Skeletal muscle tissue (tissue), 4 donors: ENCODE measurements around the gene RIPK3. TPM values are rescaled to one million over a fixed set of nuclear protein-coding genes. Genes with fewer than 3 reads are reported as not detected.
A peak's percentile ranks its signal among the peaks of the same experiment; 100 is the strongest.
"Not testable (repeated sequence)": the region's sequence is repeated elsewhere in the genome, so short reads cannot be mapped to it uniquely, and the experiment has no call there.

Experiments
- H3K27ac ChIP-seq: one replicate; pipeline ENCODE4 v1.7.0; 2013; ENCODE audit warnings: mild to moderate bottlenecking, low read depth, low read length, inconsistent platforms
- H3K27me3 ChIP-seq, 3 donors: one replicate each; pipeline ENCODE4 v1.7.0; 2013; ENCODE audit warnings: low read length in 3 of 3; ENCODE audit not compliant: control insufficient read depth in 3 of 3, insufficient read depth in 3 of 3
- H3K36me3 ChIP-seq, 3 donors: one replicate each; pipeline ENCODE4 v1.7.0; 2013; ENCODE audit warnings: low read length in 3 of 3; ENCODE audit not compliant: control insufficient read depth in 3 of 3, insufficient read depth in 3 of 3
- H3K4me1 ChIP-seq, 3 donors: one replicate each; pipeline ENCODE4 v1.7.0; 2013; ENCODE audit warnings: low read length in 3 of 3, mild to moderate bottlenecking in 3 of 3; ENCODE audit not compliant: control insufficient read depth in 3 of 3, insufficient read depth in 3 of 3
- H3K4me3 ChIP-seq, 3 donors: one replicate each; pipeline ENCODE4 v1.7.0; 2013; ENCODE audit warnings: low read length in 3 of 3
- H3K9ac ChIP-seq, 3 donors: one replicate each; pipeline ENCODE4 v1.7.0; 2013; ENCODE audit warnings: low read length in 3 of 3, mild to moderate bottlenecking in 3 of 3, moderate library complexity in 2 of 3, low read depth in 1 of 3
- H3K9me3 ChIP-seq, 3 donors: one replicate each; pipeline ENCODE4 v1.7.0; 2013; ENCODE audit warnings: low read length in 3 of 3; ENCODE audit not compliant: control insufficient read depth in 3 of 3
- total RNA-seq: library from RNA; depleted of rRNA; stranded (reverse); fragments of >200 nt; gene quantifications from one replicate; pipeline ENCODE4 v1.2.3, GENCODE V29; 2014
- donor health status: Osteomylitis.

Gene RIPK3
- 1.6 TPM for total RNA-seq

DNA sequence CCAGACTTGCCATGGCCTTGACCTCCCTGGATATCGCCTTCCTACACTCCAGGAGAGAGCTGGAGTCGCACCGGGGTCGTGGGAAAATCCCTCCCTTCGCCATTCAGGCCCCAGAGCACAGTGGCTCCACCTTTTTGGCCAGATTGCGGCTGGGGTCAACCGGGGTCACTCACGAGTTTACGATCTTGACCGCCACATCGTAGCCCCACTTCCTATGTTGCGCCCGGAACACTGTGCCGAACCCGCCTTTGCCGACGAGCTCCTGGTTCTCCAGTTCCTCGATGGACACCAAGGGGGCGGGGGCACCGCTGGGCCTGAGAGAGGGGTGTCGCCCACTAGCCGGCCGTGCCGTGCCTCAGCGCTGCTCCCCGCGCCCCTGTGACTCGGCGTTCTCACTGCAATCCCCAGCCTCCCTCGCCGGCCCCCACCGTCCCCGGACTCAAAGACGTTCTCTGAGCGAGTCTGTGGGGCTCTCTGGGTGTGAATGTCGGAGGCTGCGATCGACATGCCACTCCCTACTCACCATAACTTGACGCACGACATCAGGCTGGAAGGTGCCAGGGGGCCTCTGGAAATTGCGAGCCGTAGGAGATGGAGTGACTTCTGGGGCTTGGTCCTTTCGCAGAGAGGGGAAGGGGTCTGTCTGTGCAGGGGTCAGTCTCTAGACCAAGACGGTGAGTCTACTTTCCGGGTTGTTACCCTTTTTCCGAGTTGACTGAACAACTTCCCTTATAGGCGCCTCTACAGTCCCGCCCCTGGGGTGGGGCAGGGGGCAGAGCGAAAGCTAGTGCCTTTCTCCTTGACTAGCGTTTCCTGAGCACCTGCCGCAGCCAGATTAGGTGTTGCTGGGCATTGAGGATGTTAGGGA, at the start of gene RIPK3:
Gene RIPK3 (minus strand): TSS at position 708 of the 868 bp plus-strand sequence. CDS start 165 bp downstream, at position 543.
- H3K27me3 ChIP-seq, result peaks cover 33 to 50% (median 44%) of the 10 kb centered on the region in 3 donors
- H3K9me3 ChIP-seq, result no peaks in the 10 kb centered on the region
- peak within 1 kb of the TSS; percentile 54 to 78 (median 68) for H3K4me3 ChIP-seq
- peak within 1 kb of the TSS; percentile 17 to 45 (median 33) for H3K9ac ChIP-seq
- peaks cover 0 to 7% (median 2%) of the 10 kb centered on the region in 3 donors for H3K36me3 ChIP-seq
- H3K27ac ChIP-seq, result peak within 1 kb of the TSS; percentile 48
- peaks cover 11 to 24% (median 14%) of the 10 kb centered on the region in 3 donors for H3K4me1 ChIP-seq

DNA sequence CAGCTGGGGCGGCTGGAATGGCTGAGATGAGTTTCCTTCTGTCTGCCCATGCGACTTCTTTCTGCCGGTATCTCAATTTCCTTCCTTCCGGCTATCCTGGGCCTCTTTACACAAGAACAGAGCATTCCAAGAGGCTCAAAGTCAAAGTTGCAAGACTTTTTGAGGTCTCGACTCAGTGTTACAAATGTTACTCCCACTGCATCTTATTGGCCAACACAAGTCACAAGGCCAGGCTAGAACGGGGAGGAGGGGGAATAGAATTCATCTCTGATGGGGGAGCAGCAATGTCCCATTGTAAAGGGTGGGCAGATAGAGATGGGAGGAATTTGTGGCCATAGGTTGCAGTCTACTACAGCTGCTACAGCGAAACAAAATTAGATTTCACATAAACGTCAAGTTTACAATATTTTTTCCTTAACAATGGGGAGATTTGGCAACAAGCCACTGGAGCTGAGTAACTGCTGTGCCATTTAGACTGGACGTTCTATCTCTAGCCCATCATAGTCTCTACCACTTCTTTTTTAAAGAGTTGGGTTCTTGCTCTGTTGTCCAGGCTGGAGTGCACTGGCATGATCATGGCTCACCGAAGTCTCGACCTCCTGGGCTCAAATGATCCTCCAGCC, 49.5 kb upstream of the RIPK3 start:
- Histone ChIP-seq H3K9me3 (no peaks in the 10 kb centered on the region), H3K4me1 (no peaks in the 10 kb centered on the region), H3K9ac (no peak overlapping the region), H3K4me3 (no peak overlapping the region), H3K27ac (no peak overlapping the region), H3K36me3 (no peaks in the 10 kb centered on the region), H3K27me3 (peaks cover 6 to 20% (median 11%) of the 10 kb centered on the region in 3 donors)

GRCh38 chr14:24388474-24389179, 48.8 kb upstream of the RIPK3 start:
- Histone ChIP-seq H3K9ac (no peak overlapping the region), H3K27me3 (peaks cover 10 to 17% (median 11%) of the 10 kb centered on the region in 3 donors), H3K27ac (no peak overlapping the region), H3K4me3 (no peak overlapping the region), H3K9me3 (no peaks in the 10 kb centered on the region), H3K36me3 (no peaks in the 10 kb centered on the region), H3K4me1 (no peaks in the 10 kb centered on the region)

GRCh38 chr14:24387579-24387978, 47.8 kb upstream of the RIPK3 start:
- not testable (repeated sequence) for H3K4me1 ChIP-seq, H3K9ac ChIP-seq, H3K9me3 ChIP-seq, H3K27ac ChIP-seq, H3K4me3 ChIP-seq, H3K36me3 ChIP-seq
- peaks cover 8 to 17% (median 10%) of the 10 kb centered on the region in 3 donors for H3K27me3 ChIP-seq

DNA sequence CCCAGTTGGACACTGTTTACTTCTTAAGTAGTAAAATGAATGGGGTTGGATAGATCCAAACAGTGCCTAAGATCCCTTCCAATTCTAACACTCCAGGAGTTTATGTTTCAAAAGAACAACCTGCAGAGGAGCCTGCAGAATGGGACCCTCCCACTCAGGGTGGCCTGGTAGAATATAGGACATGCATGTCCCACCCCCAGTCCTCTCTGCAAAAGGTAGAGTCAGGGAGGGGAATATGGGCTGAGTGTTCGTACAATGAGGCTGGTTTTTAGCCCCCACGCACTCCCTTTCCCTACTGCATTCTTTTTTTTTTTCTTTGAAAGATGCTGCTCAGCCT, 47.2 kb upstream of the RIPK3 start:
- H3K27ac ChIP-seq, result no peak overlapping the region
- no peaks in the 10 kb centered on the region for H3K4me1 ChIP-seq
- H3K9me3 ChIP-seq, result no peaks in the 10 kb centered on the region
- H3K36me3 ChIP-seq, result no peaks in the 10 kb centered on the region
- H3K9ac ChIP-seq, result no peak overlapping the region
- H3K27me3 ChIP-seq, result peaks cover 6 to 17% (median 10%) of the 10 kb centered on the region in 3 donors
- no peak overlapping the region for H3K4me3 ChIP-seq

DNA sequence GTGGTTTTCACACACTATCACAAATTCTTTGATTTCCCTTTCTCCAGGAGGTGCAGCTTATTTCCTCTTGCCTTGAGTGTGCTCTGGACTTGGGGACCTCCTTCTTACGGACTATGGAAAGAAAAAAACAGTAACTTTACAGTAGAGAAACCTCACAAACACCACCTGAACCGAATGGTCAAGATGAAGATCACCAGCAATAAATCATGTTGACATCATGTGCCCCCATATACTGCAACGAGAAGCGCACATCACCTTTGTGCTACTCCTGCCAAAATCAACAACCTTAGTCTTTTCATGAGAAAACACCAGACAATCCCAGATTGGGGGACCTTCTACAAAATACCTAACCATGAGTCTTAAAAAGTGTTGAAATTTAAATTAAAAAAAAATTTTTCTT, 45.7 kb upstream of the RIPK3 start:
- Histone ChIP-seq H3K4me1 (no peaks in the 10 kb centered on the region), H3K27ac (no peak overlapping the region), H3K36me3 (no peaks in the 10 kb centered on the region), H3K9ac (no peak overlapping the region), H3K27me3 (peaks cover 0 to 9% (median 7%) of the 10 kb centered on the region in 3 donors), H3K9me3 (no peaks in the 10 kb centered on the region), H3K4me3 (no peak overlapping the region)

DNA sequence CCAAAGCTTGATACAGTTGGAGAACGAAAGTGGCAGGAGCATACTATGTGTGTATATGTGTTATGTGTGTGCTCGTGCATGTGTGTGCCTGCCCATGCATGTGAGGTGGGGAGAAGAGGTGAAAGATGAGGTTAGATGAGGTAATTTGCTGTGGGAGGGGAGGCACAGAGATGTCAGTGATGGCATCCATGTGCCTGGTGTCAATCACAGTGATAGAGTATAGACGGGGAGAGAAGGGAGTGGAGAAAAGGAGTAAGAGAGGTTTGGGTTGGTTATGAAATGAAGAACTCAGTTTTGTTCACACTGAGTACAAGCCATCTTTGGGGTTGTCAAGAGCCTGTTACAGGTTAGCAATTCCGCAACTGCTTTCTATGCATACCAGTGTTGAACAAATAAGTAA, 44.4 kb upstream of the RIPK3 start:
- no peaks in the 10 kb centered on the region for H3K9me3 ChIP-seq
- no peak overlapping the region for H3K27ac ChIP-seq
- H3K4me3 ChIP-seq, result no peak overlapping the region

DNA sequence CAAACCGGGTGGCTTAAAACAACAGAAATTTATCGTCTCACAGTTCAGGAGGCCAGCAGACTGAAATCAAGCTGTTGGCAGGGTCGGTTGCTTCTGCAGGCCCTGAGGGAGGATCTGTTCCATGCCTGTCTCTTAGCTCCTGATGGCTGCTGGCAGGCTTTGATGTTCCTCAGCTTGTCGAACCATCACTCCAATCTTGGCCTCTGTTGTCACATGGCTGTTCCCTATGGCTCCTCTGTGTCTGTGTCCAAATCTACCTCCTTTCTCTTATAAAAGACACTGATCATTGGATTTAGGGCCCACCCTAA, 42.2 kb upstream of the RIPK3 start:
- Histone ChIP-seq H3K9me3 (no peaks in the 10 kb centered on the region), H3K36me3 (no peaks in the 10 kb centered on the region), H3K27me3 (peaks cover 0 to 3% (median 0%) of the 10 kb centered on the region in 3 donors), H3K4me1 (no peaks in the 10 kb centered on the region), H3K4me3 (no peak overlapping the region), H3K27ac (no peak overlapping the region), H3K9ac (no peak overlapping the region)

More for the DNA sequence above, 44.4 kb upstream of the RIPK3 start:
- no peaks in the 10 kb centered on the region for H3K36me3 ChIP-seq
- H3K9ac ChIP-seq, result no peak overlapping the region
- no peaks in the 10 kb centered on the region for H3K4me1 ChIP-seq
- peaks cover 0 to 7% (median 7%) of the 10 kb centered on the region in 3 donors for H3K27me3 ChIP-seq

DNA sequence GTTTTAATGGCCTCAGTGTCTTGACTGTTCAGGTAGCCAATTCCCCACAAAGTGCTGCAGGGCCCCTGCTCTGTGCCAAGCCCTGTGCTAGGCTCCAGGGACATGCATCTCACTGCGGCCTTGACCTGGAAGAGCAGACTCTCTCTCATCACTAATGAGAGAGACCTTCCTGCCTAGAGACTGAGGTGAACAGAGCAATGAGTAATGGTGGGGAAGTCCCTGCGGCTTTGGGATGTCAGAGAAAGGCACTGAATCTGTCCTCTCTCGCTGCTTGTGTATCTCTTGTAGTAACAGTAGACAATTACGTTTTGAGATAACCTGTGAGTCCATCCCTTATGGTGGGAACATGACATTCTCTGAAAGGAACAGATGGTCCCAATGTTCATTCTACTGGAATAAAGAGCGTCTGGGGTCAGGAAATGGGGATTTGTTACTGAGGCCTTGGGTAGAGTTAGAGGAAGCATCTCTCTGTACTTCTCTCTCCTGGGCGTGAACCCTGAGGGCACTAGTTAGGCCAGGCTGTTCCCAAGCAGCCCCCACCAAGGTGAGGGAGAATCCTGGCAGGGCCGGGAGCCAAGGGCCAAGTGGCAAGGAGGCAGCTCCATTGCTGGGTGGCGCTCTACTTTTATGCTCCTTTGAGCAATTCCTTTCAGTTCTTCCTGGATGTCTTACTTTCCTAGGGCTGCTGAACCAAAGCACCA, 41.7 kb upstream of the RIPK3 start:
- H3K27ac ChIP-seq, result no peak overlapping the region
- no peaks in the 10 kb centered on the region for H3K9me3 ChIP-seq
- H3K4me3 ChIP-seq, result no peak overlapping the region
- no peaks in the 10 kb centered on the region for H3K4me1 ChIP-seq
- no peak overlapping the region for H3K9ac ChIP-seq
- peaks cover 0 to 3% (median 0%) of the 10 kb centered on the region in 3 donors for H3K36me3 ChIP-seq
- H3K27me3 ChIP-seq, result peaks cover 0 to 3% (median 0%) of the 10 kb centered on the region in 3 donors
